Ovary (tissue), 9 donors: ENCODE measurements around the gene RPL36. TPM values are rescaled to one million over a fixed set of nuclear protein-coding genes. Genes with fewer than 3 reads are reported as not detected.

Experiments
- DNase-seq, 5 donors: peaks; one replicate each; pipeline ENCODE4 v3.0.0-alpha.2; 2019 to 2020
- H3K27ac ChIP-seq, 2 donors: fragments of 200-600 bp; one replicate each; pipeline versions ENCODE4 v1.5.1 to v1.8.0; 2019 to 2022
- H3K27me3 ChIP-seq: fragments of 200-600 bp; one replicate; pipeline ENCODE4 v1.8.0; 2022
- H3K36me3 ChIP-seq: fragments of 200-600 bp; sonication (generic); one replicate; pipeline ENCODE4 v1.5.1; 2019
- H3K4me1 ChIP-seq: one replicate; pipeline ENCODE4 v1.8.1; 2013; ENCODE audit warnings: mild to moderate bottlenecking, moderate library complexity; ENCODE audit not compliant: insufficient read depth
- H3K4me3 ChIP-seq: fragments of 200-600 bp; sonication (generic); one replicate; pipeline ENCODE4 v1.5.1; 2017
- H3K9me3 ChIP-seq, 2 donors: fragments of 200-600 bp in 1 of 2; sonication (generic) in 1 of 2; one replicate each; pipeline versions ENCODE4 v1.5.1 to v1.8.1; 2013 to 2019; ENCODE audit warnings: mild to moderate bottlenecking in 1 of 2, moderate library complexity in 1 of 2
- EP300 ChIP-seq: sonication (generic); formaldehyde crosslinking; IDR thresholded peaks from one replicate; pipeline ENCODE4 v1.6.1; 2017; ENCODE audit warnings: antibody characterized with exemption
- POLR2A ChIP-seq: fragments of 450-650 bp; IDR thresholded peaks from one replicate; pipeline ENCODE4 v1.6.1; 2017; ENCODE audit warnings: antibody characterized with exemption, mild to moderate bottlenecking, moderate library complexity
- whole genome bisulfite sequencing, 3 donors: extraction: QIAGEN DNeasy Blood & Tissue Kit in 1 of 3; methylation state at CpG; one replicate each; pipeline versions ENCODE4 v1.1.5 to v1.1.7; 2013 to 2017; 5-methylcytosine and 5-hydroxymethylcytosine counted together
- intact Hi-C, 4 donors: fragments of 100-400 bp; cut with DNase I; formaldehyde crosslinking; loops; one replicate each; pipeline versions ENCODE4 v1.11.0 to v1.15.1; 2022 to 2023
- polyA plus RNA-seq, 2 donors: library from polyadenylated mRNA; stranded (reverse); fragments of 200-250 nt in 1 of 2; fragments of 350-450 nt in 1 of 2; fragmentation: Illumina TruSeq in 1 of 2; extraction: RNeasy Lipid Tissue Mini Kit (QIAGEN cat#74804) in 1 of 2; gene quantifications; one replicate each; pipeline ENCODE4 v1.2.3, GENCODE V29; 2013 to 2014
- total RNA-seq, 7 donors: library from RNA; depleted of rRNA in 2 of 7; stranded (reverse); fragments of >200 nt in 2 of 7; fragmentation: NEBNext Ultra II Directional in 3 of 7; extraction: Animal tissue kit (Norgen Biotek cat#: 25700) in 3 of 7; gene quantifications; one replicate each; pipeline versions ENCODE4 v1.1.0 to v1.2.4, GENCODE V29; 2016 to 2023
- TF ChIP-seq, protein P1 (sequence below), 3 donors: fragments of 450-650 bp in 2 of 3; fragments of 200-600 bp in 1 of 3; IDR thresholded peaks; one replicate each; pipeline versions ENCODE4 v1.5.1 to v1.8.0; 2016 to 2022; ENCODE audit warnings: antibody characterized with exemption in 3 of 3, mild to moderate bottlenecking in 1 of 3
- donor health status: DM: no; HTN: no; CAD: no; lungs with moderate emphysema.
- donor health status: DM: no; HTN: no; CAD: no.
- donor health status: Bipolar disorder and iron deficiency.
- donor health status: DM: yes; HTN: yes; CAD: no.
- donor health status: DM: no; HTN: no; CAD: no.
- donor health status: DM: yes; HTN: yes; CAD: no.

Gene RPL36
- total and polyA plus RNA-seq, 9 donors = 318 to 2,904 (median 1,897) TPM

DNA sequence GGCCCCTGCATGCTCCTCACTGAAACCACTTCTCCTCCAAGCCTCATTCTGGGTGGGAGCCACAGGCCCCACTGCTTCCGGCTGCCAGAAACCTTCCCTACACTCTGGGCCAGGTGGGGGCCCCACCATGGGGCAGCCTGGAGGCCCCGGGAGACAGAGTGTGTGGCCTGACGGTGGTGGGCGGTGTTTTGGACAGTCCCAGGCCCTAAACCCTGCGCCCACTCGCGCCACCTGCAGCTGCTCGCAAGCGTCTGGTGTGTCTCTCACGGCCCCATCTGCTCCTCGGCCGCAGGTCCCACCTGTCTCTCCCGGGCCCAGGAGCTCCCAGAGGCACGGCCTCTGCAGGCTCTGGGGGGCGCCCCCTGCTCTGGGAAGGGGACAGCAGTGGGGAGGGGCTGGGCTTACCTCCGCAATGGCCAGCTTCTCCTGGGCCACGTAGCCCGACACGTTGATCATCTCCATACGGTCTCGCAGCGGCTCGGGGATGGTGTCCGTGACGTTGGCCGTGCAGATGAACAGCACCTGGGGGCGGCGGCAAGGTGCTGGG, 5.6 kb downstream of the RPL36 start:
- no peak overlapping the region for H3K27ac ChIP-seq
- intact Hi-C loops = no loop called here
- no peaks in the 10 kb centered on the region for H3K27me3 ChIP-seq
- no peaks in the 10 kb centered on the region for H3K9me3 ChIP-seq
- TF ChIP-seq POLR2A (no peak), EP300 (no peak)
- TF ChIP-seq, protein P1, sequence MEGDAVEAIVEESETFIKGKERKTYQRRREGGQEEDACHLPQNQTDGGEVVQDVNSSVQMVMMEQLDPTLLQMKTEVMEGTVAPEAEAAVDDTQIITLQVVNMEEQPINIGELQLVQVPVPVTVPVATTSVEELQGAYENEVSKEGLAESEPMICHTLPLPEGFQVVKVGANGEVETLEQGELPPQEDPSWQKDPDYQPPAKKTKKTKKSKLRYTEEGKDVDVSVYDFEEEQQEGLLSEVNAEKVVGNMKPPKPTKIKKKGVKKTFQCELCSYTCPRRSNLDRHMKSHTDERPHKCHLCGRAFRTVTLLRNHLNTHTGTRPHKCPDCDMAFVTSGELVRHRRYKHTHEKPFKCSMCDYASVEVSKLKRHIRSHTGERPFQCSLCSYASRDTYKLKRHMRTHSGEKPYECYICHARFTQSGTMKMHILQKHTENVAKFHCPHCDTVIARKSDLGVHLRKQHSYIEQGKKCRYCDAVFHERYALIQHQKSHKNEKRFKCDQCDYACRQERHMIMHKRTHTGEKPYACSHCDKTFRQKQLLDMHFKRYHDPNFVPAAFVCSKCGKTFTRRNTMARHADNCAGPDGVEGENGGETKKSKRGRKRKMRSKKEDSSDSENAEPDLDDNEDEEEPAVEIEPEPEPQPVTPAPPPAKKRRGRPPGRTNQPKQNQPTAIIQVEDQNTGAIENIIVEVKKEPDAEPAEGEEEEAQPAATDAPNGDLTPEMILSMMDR (IDR thresholded peaks at IDR 0.05) = no peak
- H3K4me3 ChIP-seq = no peak overlapping the region
- DNase-seq = peak in 2 of 5 donors; percentile 9 to 46
- H3K36me3 ChIP-seq = no peaks in the 10 kb centered on the region
- WGBS, 3 donors = 71 to 82% (median 73%) methylated on average over 25 to 28 of the region's 28 CpGs
- H3K4me1 ChIP-seq = peaks cover 4% of the 10 kb centered on the region

DNA sequence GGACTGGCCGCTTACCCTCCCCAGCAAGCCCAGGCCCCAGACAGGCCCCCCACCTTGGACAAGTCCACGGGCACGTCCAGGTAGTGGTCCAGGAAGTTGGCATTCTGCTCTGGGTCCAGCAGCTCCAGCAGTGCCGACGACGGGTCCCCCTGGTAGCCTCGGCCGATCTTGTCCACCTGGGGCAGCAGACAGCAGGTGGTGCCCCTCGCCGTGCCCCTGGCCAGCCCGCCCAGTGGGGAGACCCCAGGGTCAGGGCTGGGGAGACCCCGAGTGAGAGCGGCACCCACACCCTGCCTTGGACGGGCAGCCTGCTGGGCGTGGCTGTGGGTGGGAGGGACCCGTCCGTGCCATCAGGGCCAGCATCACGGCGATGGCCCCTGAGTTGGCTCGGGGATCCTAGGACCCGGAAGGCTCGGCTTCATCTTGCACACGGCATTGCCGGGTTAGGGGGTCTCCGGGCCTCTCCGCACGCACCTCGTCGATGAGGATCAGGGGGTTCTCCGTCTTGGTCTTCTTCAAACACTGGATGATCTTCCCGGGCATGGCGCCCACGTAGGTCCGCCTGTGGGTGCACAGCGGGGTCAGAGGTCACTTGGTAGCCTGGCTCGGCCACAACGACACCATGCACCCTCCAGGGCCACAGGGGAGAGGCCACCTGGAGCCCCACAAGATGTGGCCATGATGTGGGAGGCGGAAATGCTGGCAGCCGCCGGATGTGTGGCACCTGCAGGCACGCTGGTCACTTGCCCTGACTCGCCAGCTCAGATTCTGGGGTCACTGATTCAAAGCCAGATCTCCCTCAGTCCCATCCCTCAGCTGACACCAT, 6.3 kb downstream of the RPL36 start:
- peak in 2 of 5 donors; percentile 13 to 48 for DNase-seq
- peaks cover 4% of the 10 kb centered on the region for H3K4me1 ChIP-seq
- WGBS, 3 donors = 75 to 83% (median 81%) methylated on average over 28 to 42 of the region's 42 CpGs
- TF ChIP-seq POLR2A = no peak
- TF ChIP-seq, protein P1 (IDR thresholded peaks at IDR 0.05) = no peak
- TF ChIP-seq EP300 = no peak
- no peak overlapping the region for H3K27ac ChIP-seq
- H3K27me3 ChIP-seq = no peaks in the 10 kb centered on the region
- intact Hi-C loops = no loop called here
- no peaks in the 10 kb centered on the region for H3K9me3 ChIP-seq
- no peak overlapping the region for H3K4me3 ChIP-seq
- no peaks in the 10 kb centered on the region for H3K36me3 ChIP-seq

- WGBS, 3 donors = 66 to 71% (median 67%) methylated on average over 25 of the region's 25 CpGs
- DNase-seq = peak in 1 of 5 donors; percentile 8
- no peaks in the 10 kb centered on the region for H3K9me3 ChIP-seq
- no peak overlapping the region for H3K27ac ChIP-seq
- no peak for TF ChIP-seq EP300
- no peak for TF ChIP-seq POLR2A
- TF ChIP-seq, protein P1 (IDR thresholded peaks at IDR 0.05) = no peak
- H3K4me3 ChIP-seq = no peak overlapping the region
- intact Hi-C loops = no loop called here
- H3K36me3 ChIP-seq = no peaks in the 10 kb centered on the region
- no peaks in the 10 kb centered on the region for H3K4me1 ChIP-seq
- no peaks in the 10 kb centered on the region for H3K27me3 ChIP-seq
Observed at GRCh38 chr19:5697022-5697889, 7.2 kb downstream of the RPL36 start.

GRCh38 chr19:5697890-5698634, 8.0 kb downstream of the RPL36 start:
- H3K4me1 ChIP-seq = no peaks in the 10 kb centered on the region
- 69 to 76% (median 71%) methylated on average over 30 of the region's 30 CpGs for WGBS, 3 donors
- H3K9me3 ChIP-seq = no peaks in the 10 kb centered on the region
- DNase-seq = peak in 1 of 5 donors; percentile 10
- intact Hi-C loops = no loop called here
- TF ChIP-seq, protein P1 (IDR thresholded peaks at IDR 0.05) = no peak
- TF ChIP-seq EP300 (no peak), POLR2A (no peak)
- no peak overlapping the region for H3K4me3 ChIP-seq
- H3K27me3 ChIP-seq = no peaks in the 10 kb centered on the region
- H3K27ac ChIP-seq = no peak overlapping the region
- H3K36me3 ChIP-seq = no peaks in the 10 kb centered on the region
